SIG-M5 (cell line): ENCODE results near the gene LYRM1.
"Not testable (repeated sequence)": the region's sequence is repeated elsewhere in the genome, so short reads cannot be mapped to it uniquely, and the experiment has no call there.

Experiments
- DNase-seq: peaks from one replicate; lab custom pipeline; 2025; lab: John Stamatoyannopoulos, UW

The LYRM1 gene

GRCh38 chr16:20900299-20901067, at the start of gene LYRM1, which contains the start of gene DCUN1D3:
Gene LYRM1 (plus strand): TSS chr16:20900771. CDS start chr16:20915556, 14,785 bp downstream.
Gene DCUN1D3 (minus strand): TSS chr16:20900358. CDS start chr16:20862538, 37,820 bp downstream.
- peak; percentile 62 for DNase-seq

GRCh38 chr16:20850981-20851380, 49.6 kb upstream of the LYRM1 start:
- DNase-seq = no peak

- no peak for DNase-seq
Measured at GRCh38 chr16:20851601-20852000, 49.0 kb upstream of the LYRM1 start.

GRCh38 chr16:20853143-20853542, 47.4 kb upstream of the LYRM1 start:
- no peak for DNase-seq

- no peak for DNase-seq
Measured at GRCh38 chr16:20853981-20854620, 46.5 kb upstream of the LYRM1 start.

GRCh38 chr16:20854963-20855362, 45.6 kb upstream of the LYRM1 start:
- no peak for DNase-seq

GRCh38 chr16:20857281-20857680, 43.3 kb upstream of the LYRM1 start:
- DNase-seq = no peak

GRCh38 chr16:20859229-20859628, 41.3 kb upstream of the LYRM1 start:
- no peak for DNase-seq

GRCh38 chr16:20859699-20860098, 40.9 kb upstream of the LYRM1 start:
- no peak for DNase-seq

GRCh38 chr16:20860361-20860760, 40.2 kb upstream of the LYRM1 start:
- DNase-seq = no peak

GRCh38 chr16:20860995-20861394, 39.6 kb upstream of the LYRM1 start:
- not testable (repeated sequence) for DNase-seq

GRCh38 chr16:20862162-20862960, 38.2 kb upstream of the LYRM1 start:
- DNase-seq = no peak

GRCh38 chr16:20864376-20864775, 36.2 kb upstream of the LYRM1 start:
- DNase-seq = not testable (repeated sequence)

- DNase-seq = no peak
Measured at GRCh38 chr16:20865420-20866131, 35.0 kb upstream of the LYRM1 start.

GRCh38 chr16:20866145-20866772, 34.3 kb upstream of the LYRM1 start:
- DNase-seq = no peak

GRCh38 chr16:20866801-20867200, 33.8 kb upstream of the LYRM1 start:
- no peak for DNase-seq

GRCh38 chr16:20867585-20867984, 33.0 kb upstream of the LYRM1 start:
- DNase-seq = no peak

- DNase-seq = no peak
Measured at GRCh38 chr16:20868890-20869289, 31.7 kb upstream of the LYRM1 start.

GRCh38 chr16:20870122-20870820, 30.3 kb upstream of the LYRM1 start:
- no peak for DNase-seq

GRCh38 chr16:20871258-20871657, 29.3 kb upstream of the LYRM1 start:
- no peak for DNase-seq
